Stimulated activated naive CD8-positive, alpha-beta T cell treated with anti-CD3 and anti-CD28 coated beads, Interleukin-15, Interleukin-2, amounts not matched to agents 100 U/mL and 50 U/mL, for 24 hours (primary cell): Measurements from ENCODE around the gene NUP214.
"Not testable (repeated sequence)": the region's sequence is repeated elsewhere in the genome, so short reads cannot be mapped to it uniquely, and the experiment has no call there.

Experiments
- ATAC-seq: fragments of 150-1000 bp; cut with Tn5 transposase; one replicate; pipeline ENCODE4 v1.10.0; 2021
- DNase-seq: peaks from one replicate; pipeline ENCODE4 v3.0.0; 2021

The NUP214 gene

DNA sequence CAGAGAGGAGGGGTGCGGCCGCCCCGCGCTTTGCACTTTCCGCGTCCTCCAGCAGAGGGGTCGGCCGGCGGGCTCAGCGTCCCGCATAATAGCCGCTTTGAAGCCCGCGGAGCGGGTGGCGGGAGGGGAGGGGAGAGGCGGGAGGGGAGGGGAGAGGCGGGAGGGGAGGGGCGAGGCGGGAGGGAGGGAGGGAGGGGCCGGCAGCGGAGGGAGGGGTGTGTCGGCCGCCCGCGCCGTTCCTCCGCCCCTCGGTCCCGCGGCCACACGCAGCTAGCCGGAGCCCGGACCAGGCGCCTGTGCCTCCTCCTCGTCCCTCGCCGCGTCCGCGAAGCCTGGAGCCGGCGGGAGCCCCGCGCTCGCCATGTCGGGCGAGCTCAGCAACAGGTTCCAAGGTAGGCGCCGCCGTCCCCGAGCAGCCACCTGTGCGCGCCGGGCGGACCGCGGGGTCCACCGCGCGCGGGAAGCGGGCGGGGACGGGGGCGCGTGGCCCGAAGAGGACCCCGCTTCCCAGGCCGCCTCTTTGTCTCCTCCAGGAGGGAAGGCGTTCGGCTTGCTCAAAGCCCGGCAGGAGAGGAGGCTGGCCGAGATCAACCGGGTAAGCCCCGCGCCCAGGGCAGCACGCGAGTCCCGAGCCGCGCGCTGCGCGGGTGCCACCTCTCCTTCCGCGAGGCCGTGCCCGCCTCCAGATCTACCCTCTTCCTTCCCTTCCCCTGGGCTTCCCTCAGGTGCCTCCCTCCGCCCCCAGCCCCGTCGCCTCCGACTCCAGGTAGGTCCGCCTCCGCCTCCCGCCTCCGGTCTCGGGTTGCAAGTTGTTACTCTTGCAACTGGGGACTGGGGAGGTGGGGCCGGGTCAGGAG is 28.9 kb upstream of the NUP214 start, which contains the start of gene AIF1L:
Gene AIF1L, plus strand, starts transcription at position 263 of the 857 bp plus-strand sequence. Its CDS starts 99 bp downstream, at position 362.
- DNase-seq, result peak; percentile 31
- peak; percentile 15 for ATAC-seq

DNA sequence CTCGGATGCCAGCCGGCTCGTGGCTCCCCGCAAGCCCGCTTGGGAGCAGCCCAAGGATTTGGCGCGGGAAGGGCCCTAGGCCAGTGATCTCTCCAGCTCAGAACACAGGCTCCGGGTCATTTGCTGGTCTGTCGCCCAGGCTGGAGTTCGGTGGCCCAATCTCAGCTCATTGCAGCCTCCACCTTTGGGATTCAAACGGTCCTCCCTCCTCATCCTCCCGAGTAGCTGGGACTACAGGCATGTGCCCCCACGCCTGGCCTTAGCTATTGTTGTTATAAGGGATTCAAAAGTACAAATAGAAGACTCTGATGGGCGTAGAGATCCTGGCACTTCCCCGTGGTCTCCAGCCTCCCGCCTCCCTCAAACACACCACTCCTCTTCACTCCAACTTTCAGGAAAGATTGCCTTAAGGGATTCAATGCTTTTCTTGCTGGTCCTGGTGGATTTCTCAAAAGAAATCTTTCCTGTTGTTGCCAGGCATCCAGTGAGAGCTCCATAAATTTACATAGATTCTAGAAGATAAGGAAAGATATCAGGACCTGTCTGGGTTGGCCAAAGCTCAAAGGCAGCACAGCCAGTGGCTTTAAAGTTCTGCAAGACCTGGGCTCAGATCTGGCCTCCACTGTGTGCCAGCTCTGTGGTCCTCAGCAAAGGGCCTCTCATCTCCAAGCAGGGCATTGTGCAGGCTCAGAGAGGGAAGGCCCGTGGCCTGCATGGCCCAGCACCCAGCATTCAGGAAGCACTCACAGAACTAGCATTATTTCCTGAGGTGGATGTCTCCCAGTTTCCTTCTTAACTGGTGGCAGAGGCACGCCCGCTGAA is 28.0 kb upstream of the NUP214 start:
- no peak for DNase-seq
- no peak for ATAC-seq

- no peak for ATAC-seq
- no peak for DNase-seq
Observed at GRCh38 chr9:131097948-131098278, 27.5 kb upstream of the NUP214 start.

DNA sequence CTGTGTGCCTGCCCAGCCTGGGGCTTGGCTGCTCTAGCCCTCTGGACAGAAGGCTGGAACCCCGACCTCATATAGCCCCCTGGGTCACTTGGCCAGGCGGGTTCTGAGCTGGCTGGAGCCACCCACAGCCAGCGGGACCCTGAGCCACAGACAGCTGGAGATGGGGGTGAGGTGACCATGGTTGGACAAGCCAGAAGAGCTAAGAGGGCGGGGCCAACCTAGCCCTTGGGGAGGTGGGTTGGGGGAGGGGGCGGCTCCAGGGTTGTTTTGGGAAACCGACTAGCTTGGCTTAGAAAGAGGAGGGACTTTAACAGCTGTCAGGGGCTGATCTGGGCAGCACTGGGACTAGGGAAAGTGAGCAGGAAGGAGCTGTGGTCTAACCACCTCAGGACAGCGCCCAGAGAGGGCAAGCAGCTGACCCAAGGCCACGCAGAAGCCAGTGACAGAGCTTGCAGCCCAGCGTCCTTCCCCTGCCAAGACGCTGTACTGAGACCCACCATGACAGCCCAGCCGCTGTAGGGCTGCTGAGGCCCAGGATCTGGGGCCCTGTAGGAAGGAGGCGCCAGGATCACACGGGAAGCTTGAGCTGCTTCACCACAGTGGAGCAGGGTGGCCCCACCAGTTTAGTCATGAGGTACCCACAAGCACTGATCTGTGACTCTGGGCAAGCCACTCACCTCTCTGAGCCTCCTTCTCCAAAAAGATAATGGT is 26.8 kb upstream of the NUP214 start:
- DNase-seq (no peak), ATAC-seq (no peak)

DNA sequence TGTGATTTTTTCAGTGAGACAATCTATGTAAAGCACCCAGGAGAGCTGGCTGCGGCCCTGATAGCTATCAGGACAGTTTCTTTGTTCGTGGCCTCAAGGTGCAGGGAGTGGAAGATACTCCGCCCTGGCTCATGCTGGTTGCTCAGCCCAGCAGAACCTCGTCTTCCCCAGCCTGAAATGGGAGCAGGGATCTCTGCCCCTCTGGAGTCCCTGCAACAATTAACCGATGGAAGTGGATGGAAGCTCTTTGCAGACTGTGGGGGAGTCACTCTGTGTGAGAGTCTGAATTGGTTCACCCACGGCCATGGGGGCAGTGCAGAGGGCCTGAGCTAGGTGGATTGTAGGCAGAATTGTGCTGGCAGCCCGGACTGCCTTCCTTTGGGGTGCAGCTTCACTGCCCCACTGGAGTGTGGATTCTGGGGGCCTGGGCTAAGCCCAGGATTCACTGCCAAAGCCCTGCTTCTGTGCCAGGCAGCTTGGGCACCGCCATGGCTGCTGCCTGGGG is 26.2 kb upstream of the NUP214 start:
- ATAC-seq (no peak), DNase-seq (no peak)

- ATAC-seq, DNase-seq: not testable (repeated sequence)
Observed at GRCh38 chr9:131099845-131100244, 25.5 kb upstream of the NUP214 start.

DNA sequence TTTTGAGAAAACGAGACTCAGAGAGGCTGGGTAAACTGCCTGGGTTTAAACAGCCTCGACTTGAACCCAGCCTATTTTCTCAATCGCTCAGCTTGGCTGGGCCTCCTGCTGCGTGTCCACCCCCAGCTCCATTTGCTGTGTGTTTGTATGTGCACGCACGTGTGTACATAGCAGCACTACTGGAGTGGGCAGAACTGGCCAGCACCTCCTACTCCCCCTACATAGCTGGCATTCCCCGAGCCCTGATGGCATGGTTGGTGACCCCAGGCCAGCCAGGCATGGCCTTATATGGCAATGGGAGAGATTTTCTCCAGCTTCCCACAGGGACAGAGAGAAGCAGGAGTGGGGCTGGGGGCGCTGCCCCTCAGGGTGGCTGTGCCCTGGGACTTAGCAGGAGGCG is 24.9 kb upstream of the NUP214 start:
- ATAC-seq, result no peak
- no peak for DNase-seq

GRCh38 chr9:131101207-131101964 is 24.0 kb upstream of the NUP214 start:
- DNase-seq (no peak), ATAC-seq (no peak)

GRCh38 chr9:131103024-131103423 is 22.4 kb upstream of the NUP214 start:
- ATAC-seq (no peak), DNase-seq (no peak)

DNA sequence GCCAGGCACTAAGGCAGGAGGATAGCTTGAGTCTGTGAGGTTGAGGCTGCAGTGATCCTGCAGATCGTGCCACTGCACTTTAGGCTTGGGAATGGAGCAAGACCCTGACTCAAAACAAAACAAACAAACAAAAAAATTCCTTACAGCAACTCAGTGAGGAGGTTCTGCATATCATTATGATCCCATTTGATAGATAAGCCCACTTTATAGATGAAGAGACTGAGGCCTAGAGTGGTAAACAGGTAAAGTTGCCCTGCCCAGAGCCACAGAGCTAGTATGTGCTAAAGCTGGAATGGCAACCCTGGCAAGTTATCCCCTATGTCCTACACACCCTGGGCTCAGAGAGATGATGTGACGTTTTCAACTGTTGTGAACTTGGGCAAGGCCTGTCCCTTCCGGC is 21.9 kb upstream of the NUP214 start:
- no peak for DNase-seq
- no peak for ATAC-seq

GRCh38 chr9:131104016-131104740 is 21.2 kb upstream of the NUP214 start:
- DNase-seq (no peak), ATAC-seq (no peak)

DNA sequence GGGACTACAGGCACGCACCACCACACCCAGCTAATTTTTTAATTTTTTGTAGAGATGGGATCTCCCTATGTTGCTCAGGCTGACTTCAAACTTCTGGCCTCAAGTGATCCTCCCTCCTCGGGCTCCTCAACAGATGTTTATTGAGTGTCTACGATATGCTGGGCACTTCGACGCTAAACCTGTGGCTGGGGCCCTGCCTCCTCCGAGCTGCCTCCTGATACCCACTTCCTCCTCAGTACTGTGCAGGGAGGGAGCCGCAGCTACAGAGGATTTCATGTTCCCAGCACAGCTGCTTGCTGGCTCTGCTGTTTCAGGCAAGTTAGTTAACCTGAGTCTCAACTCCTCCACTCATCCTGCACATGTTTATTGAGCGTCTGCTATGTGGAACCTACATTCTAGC is 19.4 kb upstream of the NUP214 start:
- ATAC-seq (no peak), DNase-seq (no peak)

- ATAC-seq (no peak), DNase-seq (no peak)
Observed at GRCh38 chr9:131107760-131108159, 17.6 kb upstream of the NUP214 start.

DNA sequence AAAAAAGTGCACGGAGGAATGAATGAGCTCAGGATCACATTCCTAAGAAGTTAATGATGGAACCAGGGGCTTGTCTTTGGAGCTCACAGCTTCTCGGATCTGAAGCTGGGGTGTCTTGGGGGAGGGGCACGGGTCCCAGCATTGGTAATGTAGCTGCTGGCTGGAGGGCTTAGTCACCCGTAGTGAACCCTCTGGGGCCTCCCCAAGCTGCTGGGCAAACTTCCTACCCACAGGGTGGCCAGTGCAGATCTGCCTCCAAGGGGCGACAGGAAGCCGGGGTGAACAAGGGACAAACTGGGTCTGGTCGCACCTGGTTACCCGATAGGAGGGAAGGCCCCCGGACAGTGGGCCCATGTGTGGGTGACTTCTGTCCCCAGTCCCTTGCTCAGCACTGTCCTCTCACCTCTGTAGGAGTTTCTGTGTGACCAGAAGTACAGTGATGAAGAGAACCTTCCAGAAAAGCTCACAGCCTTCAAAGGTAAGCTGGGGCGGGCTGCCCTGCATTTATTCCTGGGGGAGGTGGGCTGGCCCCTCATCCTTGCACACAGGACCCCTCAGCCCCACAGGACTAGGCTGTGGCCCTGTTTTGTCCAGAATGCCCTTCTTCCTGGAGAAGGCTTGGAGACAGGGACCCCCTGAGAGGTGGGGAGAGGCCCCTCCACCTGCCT is 14.1 kb upstream of the NUP214 start:
- DNase-seq (no peak), ATAC-seq (no peak)

DNA sequence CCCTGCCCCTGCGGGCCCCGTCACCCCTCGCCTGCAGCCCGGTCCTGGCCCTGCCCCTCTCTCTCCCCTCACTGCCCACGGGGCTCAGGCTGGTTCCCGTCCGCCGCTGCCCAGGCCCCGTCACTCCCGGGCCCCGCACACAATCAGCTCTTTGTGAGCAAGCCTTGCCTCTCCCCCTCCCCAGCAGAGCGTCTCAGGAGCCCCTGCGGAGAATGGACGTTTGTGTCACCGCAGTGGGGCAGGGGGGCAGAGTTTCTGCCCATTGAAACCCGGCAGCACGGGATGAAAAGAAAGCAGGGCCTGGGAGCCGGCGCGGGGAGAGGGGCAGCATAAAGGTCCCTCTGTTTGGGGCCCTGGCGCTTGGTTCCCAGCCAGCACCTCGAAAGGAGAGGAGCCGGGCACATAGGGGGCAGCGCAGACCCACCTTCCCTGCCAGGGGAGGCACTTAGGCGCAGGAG is 13.5 kb upstream of the NUP214 start:
- ATAC-seq, result no peak
- no peak for DNase-seq

GRCh38 chr9:131112374-131113154 is 12.8 kb upstream of the NUP214 start:
- no peak for DNase-seq
- ATAC-seq, result no peak

DNA sequence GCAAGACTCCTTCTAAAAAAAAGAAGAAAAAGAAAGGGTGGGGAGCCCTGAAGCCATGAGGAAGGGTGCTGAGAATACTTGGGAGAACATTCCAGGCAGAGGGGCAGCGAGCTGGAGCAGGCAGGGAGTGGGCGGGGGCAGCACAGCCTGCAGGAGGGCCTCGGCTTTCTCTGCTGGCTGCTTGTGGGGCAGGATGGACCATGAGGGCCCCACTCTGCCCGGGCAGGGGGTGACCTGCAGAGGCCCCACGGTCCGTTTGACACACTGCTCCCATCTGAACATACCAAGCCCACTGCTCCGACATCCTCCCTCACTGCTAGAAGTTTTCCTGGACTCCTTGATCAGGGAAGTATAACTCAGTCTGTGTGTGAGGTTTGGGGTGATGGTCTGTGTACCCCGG is 11.7 kb upstream of the NUP214 start:
- no peak for ATAC-seq

GRCh38 chr9:131114084-131114535 is 11.3 kb upstream of the NUP214 start:
- ATAC-seq, result no peak
- DNase-seq, result no peak

More for the DNA sequence above, 11.7 kb upstream of the NUP214 start:
- no peak for DNase-seq

GRCh38 chr9:131115360-131115742 is 10.0 kb upstream of the NUP214 start:
- ATAC-seq, DNase-seq: not testable (repeated sequence)
